Neuronal stem cell (in vitro differentiated cells): ENCODE results near the gene PCDHGC5.

Experiments used
- DNase-seq: peaks from one replicate; pipeline ENCODE4 v3.0.0-alpha.2; 2013; ENCODE audit warnings: low spot score
- H2AFZ ChIP-seq: one replicate; pipeline ENCODE4 v1.6.1; 2013; ENCODE audit warnings: mild to moderate bottlenecking, low read length, inconsistent platforms
- H2AK5ac ChIP-seq: 2 replicates; pipeline ENCODE4 v1.6.1; 2013; ENCODE audit warnings: low read depth, mild to moderate bottlenecking, inconsistent platforms, low read length, moderate library complexity, mixed read lengths
- H2BK120ac ChIP-seq: 2 replicates; pipeline ENCODE4 v1.6.1; 2013; ENCODE audit warnings: low read depth, mild to moderate bottlenecking, inconsistent platforms, low read length, moderate library complexity, mixed read lengths
- H2BK12ac ChIP-seq: one replicate; pipeline ENCODE4 v1.6.1; 2013; ENCODE audit warnings: low read length, inconsistent platforms
- H2BK15ac ChIP-seq: 2 replicates; pipeline ENCODE4 v1.6.1; 2013; ENCODE audit warnings: mild to moderate bottlenecking, low read length, inconsistent platforms, mixed read lengths
- H2BK5ac ChIP-seq: one replicate; pipeline ENCODE4 v1.6.1; 2013; ENCODE audit warnings: inconsistent platforms, mild to moderate bottlenecking, low read length, moderate library complexity
- H3K14ac ChIP-seq: one replicate; pipeline ENCODE4 v1.6.1; 2013; ENCODE audit warnings: low read length, inconsistent platforms
- H3K18ac ChIP-seq: 2 replicates; pipeline ENCODE4 v1.6.1; 2013; ENCODE audit warnings: low read length, inconsistent platforms
- H3K23ac ChIP-seq: 2 replicates; pipeline ENCODE4 v1.6.1; 2013; ENCODE audit warnings: low read depth, mild to moderate bottlenecking, mixed read lengths, low read length, inconsistent platforms; ENCODE audit not compliant: poor library complexity
- H3K27ac ChIP-seq: replicated peaks from 3 replicates; pipeline ENCODE4 v1.5.1; 2013; ENCODE audit warnings: low read length, inconsistent platforms
- H3K27me3 ChIP-seq, 3 experiments: 2 replicates each; pipeline ENCODE4 v1.6.1; 2013; ENCODE audit warnings: low read length in 3 of 3, mild to moderate bottlenecking in 2 of 3, inconsistent platforms in 1 of 3, low read depth in 1 of 3, mixed read lengths in 1 of 3, moderate library complexity in 1 of 3; ENCODE audit not compliant: control insufficient read depth in 3 of 3, insufficient read depth in 3 of 3
- H3K36me3 ChIP-seq, 2 donors: replicated peaks in 1 of 2; 2 replicates each; pipeline ENCODE4 v1.6.1; 2013; ENCODE audit warnings: low read length in 2 of 2; ENCODE audit not compliant: control insufficient read depth in 2 of 2, insufficient read depth in 2 of 2
- H3K4ac ChIP-seq: 2 replicates; pipeline ENCODE4 v1.6.1; 2013; ENCODE audit warnings: inconsistent platforms, mild to moderate bottlenecking, low read length, moderate library complexity
- H3K4me1 ChIP-seq, 2 donors: 1 replicate in 1 of 2; 2 replicates in 1 of 2; pipeline ENCODE4 v1.6.1; 2013; ENCODE audit warnings: low read length in 2 of 2, low read depth in 1 of 2; ENCODE audit not compliant: control insufficient read depth in 2 of 2, insufficient read depth in 1 of 2
- H3K4me2 ChIP-seq: one replicate; pipeline ENCODE4 v1.6.1; 2013; ENCODE audit warnings: mild to moderate bottlenecking, low read length, inconsistent platforms; ENCODE audit not compliant: insufficient read depth, poor library complexity, severe bottlenecking
- H3K4me3 ChIP-seq, 2 donors: 2 replicates each; pipeline ENCODE4 v1.5.1; 2013; ENCODE audit warnings: low read length in 2 of 2, mild to moderate bottlenecking in 2 of 2, inconsistent platforms in 1 of 2, moderate library complexity in 1 of 2
- H3K79me1 ChIP-seq: one replicate; pipeline ENCODE4 v1.6.1; 2013; ENCODE audit warnings: low read depth, mild to moderate bottlenecking, inconsistent platforms, low read length, moderate library complexity
- H3K9ac ChIP-seq: one replicate; pipeline ENCODE4 v1.6.1; 2013; ENCODE audit warnings: mild to moderate bottlenecking, low read depth, low read length, inconsistent platforms; ENCODE audit not compliant: poor library complexity
- H3K9me3 ChIP-seq, 2 donors: replicated peaks in 1 of 2; 2 replicates each; pipeline versions ENCODE3 to v1.6.1; 2013; ENCODE audit warnings: low read length in 2 of 2, mild to moderate bottlenecking in 2 of 2, inconsistent platforms in 1 of 2, low read depth in 1 of 2, mixed read lengths in 1 of 2, moderate library complexity in 1 of 2; ENCODE audit not compliant: control insufficient read depth in 2 of 2, insufficient read depth in 1 of 2
- H4K8ac ChIP-seq: one replicate; pipeline ENCODE4 v1.6.1; 2013; ENCODE audit warnings: low read depth, mild to moderate bottlenecking, inconsistent platforms, low read length, moderate library complexity
- H4K91ac ChIP-seq: one replicate; pipeline ENCODE4 v1.6.1; 2013; ENCODE audit warnings: low read length, low read depth, mild to moderate bottlenecking, inconsistent platforms; ENCODE audit not compliant: poor library complexity
- WGBS, 2 donors: extraction: QIAGEN DNeasy Blood & Tissue Kit; methylation state at CpG; one replicate each; pipeline ENCODE4 v1.1.7; 2013; ENCODE audit warnings: missing lambda C conversion rate in 2 of 2, mixed read lengths in 1 of 2; ENCODE audit not compliant: insufficient read length in 2 of 2, insufficient replicate concordance in 1 of 2; ENCODE audit errors: extremely low coverage in 2 of 2; 5-methylcytosine and 5-hydroxymethylcytosine counted together

PCDHGC5 gene

DNA sequence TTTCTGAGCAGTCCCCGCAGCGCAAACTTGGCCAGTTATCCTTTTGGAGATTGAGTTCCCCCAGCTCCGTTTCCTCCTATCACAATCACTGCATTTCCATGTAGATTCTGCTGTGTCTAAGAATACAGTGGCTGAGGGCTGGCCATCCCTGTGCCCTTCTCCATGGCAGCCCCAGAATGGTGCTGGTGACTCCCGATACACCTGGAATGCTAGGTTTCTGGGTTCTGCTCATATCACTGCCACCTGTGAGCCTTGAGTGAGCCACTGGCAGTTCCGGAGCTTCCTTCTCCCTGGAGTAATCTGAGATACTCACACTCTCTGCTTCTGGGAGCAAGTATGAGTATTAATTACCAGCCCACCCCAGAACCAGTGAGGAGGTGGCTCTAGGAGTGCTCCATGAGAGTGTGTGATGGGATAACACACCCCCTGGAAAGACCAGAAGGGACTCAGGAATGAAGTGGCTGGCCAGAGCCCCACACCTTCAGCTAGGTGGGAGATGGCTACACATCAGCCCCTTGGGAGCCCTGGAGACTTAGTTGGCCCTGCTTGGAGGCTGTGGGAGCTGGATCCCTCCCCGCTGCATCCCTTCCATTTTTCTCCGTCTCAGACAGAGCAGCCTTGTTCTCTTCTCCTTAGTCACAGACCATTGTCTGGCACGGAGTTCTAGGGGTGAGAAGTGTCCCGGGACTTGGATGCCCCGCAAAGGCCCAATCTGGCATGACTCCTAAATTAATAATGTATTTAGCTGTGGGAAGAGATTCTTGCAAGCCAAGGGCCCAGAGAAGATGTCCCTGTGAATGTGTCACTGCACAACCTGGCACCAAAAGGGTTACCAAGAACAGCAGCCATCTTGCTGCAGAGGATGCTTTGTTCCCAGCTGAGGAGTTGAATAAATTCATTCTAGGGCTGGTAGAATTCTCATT, 4.9 kb downstream of the PCDHGC5 start:
- peak overlapping the region; percentile 1 for H2AK5ac ChIP-seq
- H3K36me3 ChIP-seq: peaks cover 29 to 49% of the 10 kb centered on the region in 2 donors
- H3K18ac ChIP-seq: peak overlapping the region; percentile 97
- peak overlapping the region; percentile 89 for H3K27ac ChIP-seq
- H2AFZ ChIP-seq: peak overlapping the region; percentile 77
- peaks cover 25 to 31% of the 10 kb centered on the region in 2 donors for H3K4me1 ChIP-seq
- no peak overlapping the region for H3K23ac ChIP-seq
- no peak overlapping the region for H4K8ac ChIP-seq
- H3K9me3 ChIP-seq: peaks cover 12 to 22% of the 10 kb centered on the region in 2 donors
- no CpG with 5 or more reads among the region's 10 CpGs for WGBS, 2 donors
- DNase-seq: no peak
- H3K79me1 ChIP-seq: peaks cover 10% of the 10 kb centered on the region
- peak overlapping the region; percentile 30 for H2BK12ac ChIP-seq
- peak overlapping the region; percentile 76 for H2BK5ac ChIP-seq
- H4K91ac ChIP-seq: no peak overlapping the region
- no peak overlapping the region for H3K4ac ChIP-seq
- no peak overlapping the region for H2BK120ac ChIP-seq
- no peak overlapping the region for H3K9ac ChIP-seq
- H3K4me3 ChIP-seq: no peak overlapping the region
- peak overlapping the region; percentile 88 for H2BK15ac ChIP-seq
- H3K27me3 ChIP-seq: peaks cover 0 to 10% (median 0%) of the 10 kb centered on the region in 3 experiments
- H3K4me2 ChIP-seq: peak overlapping the region; percentile 56
- H3K14ac ChIP-seq: no peak overlapping the region

DNA sequence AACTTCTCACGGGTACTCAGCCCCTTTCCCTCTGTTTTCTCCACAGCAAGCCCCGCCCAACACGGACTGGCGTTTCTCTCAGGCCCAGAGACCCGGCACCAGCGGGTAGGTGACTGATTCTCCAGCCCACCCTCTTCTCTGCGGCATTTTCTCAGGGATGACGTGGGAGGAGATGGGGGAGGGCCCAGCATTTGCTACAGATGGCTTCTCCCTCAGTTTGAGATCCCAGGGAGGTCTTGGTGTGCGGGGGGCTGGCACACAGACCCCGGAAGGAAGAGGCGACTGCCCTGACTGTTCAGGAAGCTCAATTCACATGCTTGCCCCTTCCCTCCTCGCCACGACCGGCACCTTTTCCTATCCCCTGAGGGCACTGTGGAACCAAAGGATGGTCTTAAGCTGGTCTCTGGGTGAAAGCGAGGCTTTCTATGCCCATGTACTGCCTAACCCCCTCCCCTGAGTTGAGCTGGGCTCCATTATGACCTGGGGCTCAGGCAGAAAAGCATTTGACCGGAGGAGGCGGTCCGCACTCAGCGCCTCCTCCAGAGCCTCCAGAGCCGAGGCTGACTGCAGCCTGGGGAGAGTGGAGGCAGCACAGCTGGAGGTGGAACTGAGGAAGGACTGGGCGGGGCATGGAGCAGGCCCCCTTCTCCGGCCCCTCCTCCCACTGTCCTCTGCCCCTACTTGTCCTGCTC, 6.0 kb downstream of the PCDHGC5 start:
- Histone ChIP-seq H3K23ac (peak overlapping the region; percentile 14), H2AK5ac (peak overlapping the region; percentile 70), H3K18ac (peak overlapping the region; percentile 97), H3K36me3 (peaks cover 24 to 39% of the 10 kb centered on the region in 2 donors), H2BK5ac (peak overlapping the region; percentile 91), H4K8ac (no peak overlapping the region), H3K4ac (peak overlapping the region; percentile 62), H2BK15ac (no peak overlapping the region), H2AFZ (peak overlapping the region; percentile 77), H3K27ac (peak overlapping the region; percentile 89), H3K4me2 (peak overlapping the region; percentile 56), H2BK12ac (peak overlapping the region; percentile 94), H3K27me3 (peaks cover 0 to 10% (median 0%) of the 10 kb centered on the region in 3 experiments), H3K4me3 (peak overlapping the region in 1 of 2 donors; percentile 7), H3K79me1 (peaks cover 10% of the 10 kb centered on the region), H4K91ac (peak overlapping the region; percentile 81), H3K14ac (no peak overlapping the region), H2BK120ac (no peak overlapping the region), H3K4me1 (peaks cover 22 to 30% of the 10 kb centered on the region in 2 donors), H3K9ac (peak overlapping the region; percentile 73), H3K9me3 (peaks cover 12 to 24% of the 10 kb centered on the region in 2 donors)
- DNase-seq: no peak
- no CpG with 5 or more reads among the region's 22 CpGs for WGBS, 2 donors

DNA sequence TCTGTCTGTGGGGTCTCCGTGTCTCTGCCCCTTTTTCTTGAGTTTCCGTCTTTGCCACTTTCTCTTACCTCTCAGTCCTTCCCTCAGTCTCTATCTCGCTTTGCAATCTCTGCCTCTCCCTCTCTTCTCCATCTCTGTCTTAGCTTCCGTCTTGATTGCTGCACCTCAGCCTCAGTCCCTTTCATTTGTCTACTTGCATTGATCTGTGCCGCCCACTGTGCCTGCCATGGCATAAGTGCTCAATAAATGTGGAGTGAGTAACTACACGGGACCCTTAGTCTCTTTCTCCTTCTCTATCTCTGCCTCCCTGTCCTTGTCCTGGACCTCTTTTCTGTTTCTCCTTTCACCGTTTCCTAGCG, 6.6 kb downstream of the PCDHGC5 start:
- H2BK15ac ChIP-seq: no peak overlapping the region
- peaks cover 0 to 10% (median 0%) of the 10 kb centered on the region in 3 experiments for H3K27me3 ChIP-seq
- no peak overlapping the region for H3K4me2 ChIP-seq
- H2BK5ac ChIP-seq: peak overlapping the region; percentile 91
- peaks cover 10 to 18% of the 10 kb centered on the region in 2 donors for H3K9me3 ChIP-seq
- no peak overlapping the region for H2BK120ac ChIP-seq
- no peak overlapping the region for H2BK12ac ChIP-seq
- no peak overlapping the region for H4K91ac ChIP-seq
- no peak overlapping the region for H4K8ac ChIP-seq
- H3K23ac ChIP-seq: no peak overlapping the region
- H3K4ac ChIP-seq: no peak overlapping the region
- H3K14ac ChIP-seq: no peak overlapping the region
- no peak overlapping the region for H2AK5ac ChIP-seq
- H3K79me1 ChIP-seq: peaks cover 10% of the 10 kb centered on the region
- H3K4me3 ChIP-seq: no peak overlapping the region
- peaks cover 20 to 34% of the 10 kb centered on the region in 2 donors for H3K36me3 ChIP-seq
- no peak for DNase-seq
- peaks cover 22 to 30% of the 10 kb centered on the region in 2 donors for H3K4me1 ChIP-seq
- peak overlapping the region; percentile 65 for H3K9ac ChIP-seq
- peak overlapping the region; percentile 97 for H3K18ac ChIP-seq
- no peak overlapping the region for H2AFZ ChIP-seq
- H3K27ac ChIP-seq: peak overlapping the region; percentile 89
- WGBS, 2 donors: no CpG with 5 or more reads among the region's 8 CpGs

DNA sequence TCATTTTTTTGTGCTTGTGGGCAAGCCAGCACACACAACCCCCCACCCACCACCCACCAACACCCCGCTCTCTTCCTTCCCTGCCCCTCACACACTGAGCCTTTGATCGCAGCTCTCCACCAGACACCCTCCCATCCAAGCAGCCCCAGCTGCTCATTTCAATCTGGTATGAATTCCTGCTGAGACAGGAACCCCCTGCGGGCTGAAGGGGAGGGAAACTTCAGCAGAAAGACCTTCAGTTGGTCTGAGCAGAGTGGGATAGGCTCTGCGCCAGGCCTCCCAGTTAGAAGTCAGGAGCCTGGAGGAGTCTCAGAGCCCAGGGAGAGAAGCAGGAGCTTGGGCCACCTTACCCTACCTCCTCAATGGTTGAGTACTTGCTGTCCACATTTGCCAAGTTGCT, 7.2 kb downstream of the PCDHGC5 start:
- Histone ChIP-seq H3K23ac (no peak overlapping the region), H3K4me1 (peaks cover 22 to 30% of the 10 kb centered on the region in 2 donors)

More for the DNA sequence above, 7.2 kb downstream of the PCDHGC5 start:
- Histone ChIP-seq H3K9ac (no peak overlapping the region), H4K8ac (no peak overlapping the region), H2BK120ac (no peak overlapping the region), H3K4me2 (no peak overlapping the region), H3K79me1 (peaks cover 10% of the 10 kb centered on the region), H3K9me3 (peaks cover 7 to 14% of the 10 kb centered on the region in 2 donors), H2AK5ac (no peak overlapping the region), H3K14ac (no peak overlapping the region), H3K27ac (peak overlapping the region; percentile 7), H3K27me3 (peaks cover 0 to 8% (median 0%) of the 10 kb centered on the region in 3 experiments), H4K91ac (no peak overlapping the region), H2BK5ac (no peak overlapping the region), H3K18ac (peak overlapping the region; percentile 60), H2BK15ac (no peak overlapping the region), H3K4me3 (no peak overlapping the region), H3K36me3 (peaks cover 14 to 29% of the 10 kb centered on the region in 2 donors), H3K4ac (no peak overlapping the region), H2BK12ac (no peak overlapping the region), H2AFZ (no peak overlapping the region)
- DNase-seq: no peak
- WGBS, 2 donors: no CpG with 5 or more reads among the region's 4 CpGs
